GM12873 (cell line): ENCODE measurements around the gene DOCK11.

Experiments
- TF ChIP-seq, protein P1 (sequence below): IDR thresholded peaks from 2 replicates; pipeline ENCODE4 v1.5.1; 2012; ENCODE audit warnings: low read depth, mild to moderate bottlenecking, moderate library complexity, low read length, control low read depth; ENCODE audit not compliant: insufficient read depth; ENCODE audit errors: missing control alignments

The DOCK11 gene

GRCh38 chrX:118669435-118669834 is 173.8 kb downstream of the DOCK11 start:
- TF ChIP-seq, protein P1, sequence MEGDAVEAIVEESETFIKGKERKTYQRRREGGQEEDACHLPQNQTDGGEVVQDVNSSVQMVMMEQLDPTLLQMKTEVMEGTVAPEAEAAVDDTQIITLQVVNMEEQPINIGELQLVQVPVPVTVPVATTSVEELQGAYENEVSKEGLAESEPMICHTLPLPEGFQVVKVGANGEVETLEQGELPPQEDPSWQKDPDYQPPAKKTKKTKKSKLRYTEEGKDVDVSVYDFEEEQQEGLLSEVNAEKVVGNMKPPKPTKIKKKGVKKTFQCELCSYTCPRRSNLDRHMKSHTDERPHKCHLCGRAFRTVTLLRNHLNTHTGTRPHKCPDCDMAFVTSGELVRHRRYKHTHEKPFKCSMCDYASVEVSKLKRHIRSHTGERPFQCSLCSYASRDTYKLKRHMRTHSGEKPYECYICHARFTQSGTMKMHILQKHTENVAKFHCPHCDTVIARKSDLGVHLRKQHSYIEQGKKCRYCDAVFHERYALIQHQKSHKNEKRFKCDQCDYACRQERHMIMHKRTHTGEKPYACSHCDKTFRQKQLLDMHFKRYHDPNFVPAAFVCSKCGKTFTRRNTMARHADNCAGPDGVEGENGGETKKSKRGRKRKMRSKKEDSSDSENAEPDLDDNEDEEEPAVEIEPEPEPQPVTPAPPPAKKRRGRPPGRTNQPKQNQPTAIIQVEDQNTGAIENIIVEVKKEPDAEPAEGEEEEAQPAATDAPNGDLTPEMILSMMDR = no peak

- TF ChIP-seq, protein P1 = no peak
These were observed 179.8 kb downstream of the DOCK11 start for GRCh38 chrX:118675326-118675965.

DNA sequence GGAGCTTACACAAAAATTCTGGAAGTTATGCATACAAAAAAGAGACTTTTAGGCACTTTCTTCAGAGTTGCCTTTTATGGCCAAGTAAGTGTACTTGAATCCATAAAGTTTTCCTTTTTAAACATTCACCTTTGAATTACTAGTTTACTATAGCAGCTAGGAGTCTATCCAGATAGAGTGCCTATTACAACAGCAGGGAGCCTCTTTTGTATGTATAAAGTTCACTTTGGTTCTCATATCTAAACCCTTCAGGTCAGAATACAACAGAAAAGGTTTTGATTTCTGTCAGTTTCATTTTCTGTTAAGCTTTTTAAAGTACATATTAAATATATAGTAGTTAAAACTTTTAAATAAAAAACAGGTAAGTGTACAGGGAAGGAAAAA is 180.3 kb downstream of the DOCK11 start:
- TF ChIP-seq, protein P1 = no peak

DNA sequence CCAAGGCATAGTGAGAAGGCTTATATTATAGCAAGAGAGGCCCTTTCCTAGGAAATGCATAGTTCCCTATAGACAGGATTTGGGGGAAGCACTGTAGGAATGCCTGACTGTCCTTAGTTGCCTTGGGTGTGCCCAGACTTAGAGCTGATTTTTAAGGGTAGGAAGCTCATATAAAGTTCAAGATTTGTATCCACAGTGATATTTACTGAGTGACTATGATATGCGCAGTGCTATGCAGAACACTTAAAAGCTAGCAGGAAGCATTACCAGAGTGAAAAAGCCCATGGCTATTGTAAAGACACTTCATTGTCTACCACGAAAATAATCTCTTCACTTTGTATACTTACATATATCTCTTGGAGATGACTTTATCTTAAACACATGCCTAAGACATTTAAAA is 181.7 kb downstream of the DOCK11 start:
- TF ChIP-seq, protein P1 = no peak

DNA sequence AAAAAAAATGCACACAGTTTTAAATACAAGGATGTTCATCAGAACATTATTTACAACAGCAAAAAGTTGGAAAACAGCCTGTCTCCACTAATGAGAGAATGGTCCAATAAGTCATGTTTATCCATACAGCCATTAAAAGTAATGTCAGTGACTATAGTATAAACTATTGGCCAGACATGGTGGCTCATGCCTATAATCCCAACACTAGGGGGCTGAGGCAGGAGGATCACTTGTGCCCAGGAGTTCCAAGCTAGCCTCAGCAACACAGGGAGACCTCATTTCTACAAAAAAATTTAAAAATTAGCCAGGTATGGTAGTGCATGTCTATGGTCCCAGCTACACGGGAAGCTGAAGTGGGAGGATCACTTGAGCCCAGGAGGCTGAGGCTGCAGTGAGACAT is 183.7 kb downstream of the DOCK11 start:
- TF ChIP-seq, protein P1 = no peak

DNA sequence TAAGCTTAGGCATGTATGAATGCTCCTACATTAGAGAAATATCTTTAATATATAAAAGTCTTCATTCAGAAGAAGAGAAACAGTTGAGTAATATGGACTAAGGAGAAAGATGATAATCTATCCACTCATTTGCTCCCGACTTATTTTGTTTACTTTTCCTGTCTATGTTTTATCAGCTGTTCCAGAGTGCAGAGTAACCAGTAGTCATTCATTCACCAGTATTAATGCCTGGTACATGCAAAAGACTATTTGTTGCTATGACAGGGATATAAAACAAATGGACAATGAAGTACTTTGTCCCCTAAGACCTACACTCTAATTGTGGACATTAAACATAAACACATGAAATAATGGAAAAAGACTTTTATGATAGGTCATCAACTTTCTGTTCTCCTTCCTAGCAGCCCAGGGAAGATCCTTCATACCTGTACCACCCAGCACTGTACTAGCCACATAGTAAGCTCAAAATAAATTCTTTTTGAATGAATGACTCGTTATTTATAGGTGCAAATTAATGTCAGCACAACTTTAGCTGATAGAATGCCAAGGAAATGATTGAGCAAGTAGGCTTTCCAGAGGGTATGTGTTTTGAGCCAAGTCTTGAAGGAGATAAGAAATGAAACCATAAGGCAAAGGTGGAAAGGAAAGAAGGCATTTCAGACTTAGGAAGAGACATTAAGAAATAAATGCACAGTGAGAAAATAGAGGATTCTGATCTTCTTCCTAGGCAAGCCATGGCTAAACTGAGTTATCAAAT is 186.8 kb downstream of the DOCK11 start:
- TF ChIP-seq, protein P1 = no peak

DNA sequence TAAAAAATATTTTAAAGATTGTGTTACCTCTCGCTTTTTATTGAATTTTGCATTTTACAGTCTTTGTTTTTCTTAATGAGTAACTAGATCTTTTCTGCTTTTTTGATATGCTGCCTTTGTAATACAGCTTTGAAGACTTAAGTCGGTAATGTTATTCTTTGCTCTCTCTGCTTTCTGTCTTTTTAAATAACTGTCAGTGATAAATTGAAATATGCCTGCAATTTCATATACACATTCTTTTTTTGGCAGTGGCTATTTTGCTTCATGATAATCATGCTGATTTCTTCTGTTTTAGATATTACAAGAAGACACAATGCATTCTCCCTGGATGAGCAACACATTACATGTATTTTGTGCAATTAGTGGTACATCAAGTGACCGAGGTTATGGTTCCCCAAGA is 189.8 kb downstream of the DOCK11 start:
- TF ChIP-seq, protein P1 = no peak
